B cell (primary cell): ENCODE measurements around the gene IL1R2. TPM values are rescaled to one million over a fixed set of nuclear protein-coding genes. Genes with fewer than 3 reads are reported as not detected.

Experiments
- ATAC-seq: fragments of 200-7000 bp; cut with Tn5 transposase; one replicate; pipeline ENCODE4 v1.10.0; 2021; ENCODE audit warnings: low read depth, mild to moderate bottlenecking, moderate number of reproducible peaks, moderate library complexity
- CTCF ChIA-PET: fragments of 350-600 bp; sonication (Branson Sonifier 250); formaldehyde crosslinking; loops from one replicate; lab custom pipeline; 2021; ENCODE audit warnings: antibody characterized with exemption, inconsistent platforms; lab: Charles Lee
- POLR2A ChIA-PET: fragments of 350-600 bp; sonication (Branson Sonifier 250); formaldehyde crosslinking; loops from one replicate; lab custom pipeline; 2021; ENCODE audit warnings: antibody characterized with exemption; lab: Charles Lee
- DNase-seq: peaks from one replicate; pipeline ENCODE4 v3.0.0; 2013
- H2AFZ ChIP-seq: 2 replicates; pipeline ENCODE4 v1.6.1; 2012; ENCODE audit warnings: mild to moderate bottlenecking, low read depth, low read length; ENCODE audit not compliant: insufficient read depth, poor library complexity, severe bottlenecking
- H3K27ac ChIP-seq, 2 donors: 1 replicate in 1 of 2; 2 replicates in 1 of 2; pipeline ENCODE4 v1.5.1; 2012 to 2013; ENCODE audit warnings: low read length in 2 of 2, mild to moderate bottlenecking in 2 of 2, moderate library complexity in 1 of 2
- H3K27me3 ChIP-seq, 4 experiments: fragments of 200-600 bp in 1 of 4; sonication (generic) in 1 of 4; replicated peaks in 1 of 4; 1 replicate in 2 of 4; 2 replicates in 2 of 4; pipeline versions ENCODE4 v1.6.1 to v1.7.0; 2013 to 2016; ENCODE audit warnings: low read length in 3 of 4, mild to moderate bottlenecking in 2 of 4, mixed read lengths in 1 of 4, moderate library complexity in 1 of 4; ENCODE audit not compliant: insufficient read depth in 4 of 4, control insufficient read depth in 3 of 4; ENCODE audit errors: control extremely low read depth in 1 of 4
- H3K36me3 ChIP-seq, 2 experiments: replicated peaks in 1 of 2; 1 replicate in 1 of 2; 2 replicates in 1 of 2; pipeline versions ENCODE4 v1.6.1 to v1.7.1; 2013; ENCODE audit warnings: low read length in 1 of 2; ENCODE audit not compliant: insufficient read depth in 2 of 2, control insufficient read depth in 1 of 2; ENCODE audit errors: control extremely low read depth in 1 of 2, extremely low read depth in 1 of 2
- H3K4me1 ChIP-seq, 2 donors: fragments of 200-600 bp in 1 of 2; sonication (generic) in 1 of 2; 1 replicate in 1 of 2; 2 replicates in 1 of 2; pipeline versions ENCODE4 v1.5.1 to v1.6.1; 2013 to 2017; ENCODE audit warnings: low read length in 2 of 2; ENCODE audit not compliant: control insufficient read depth in 2 of 2, insufficient read depth in 2 of 2
- H3K4me2 ChIP-seq: replicated peaks from 2 replicates; pipeline ENCODE3; 2012; ENCODE audit warnings: mild to moderate bottlenecking, low read depth, low read length; ENCODE audit not compliant: poor library complexity, severe bottlenecking
- H3K4me3 ChIP-seq, 5 experiments: fragments of 200-600 bp in 1 of 5; sonication (generic) in 1 of 5; 1 replicate in 3 of 5; 2 replicates in 2 of 5; pipeline versions ENCODE4 v1.5.1 to v1.7.0; 2011 to 2016; ENCODE audit warnings: low read length in 4 of 5, mild to moderate bottlenecking in 4 of 5, low read depth in 2 of 5, control low read depth in 1 of 5, moderate library complexity in 1 of 5; ENCODE audit not compliant: insufficient read depth in 1 of 5; ENCODE audit errors: control extremely low read depth in 1 of 5, extremely low read depth in 1 of 5
- H3K79me2 ChIP-seq: fragments of 200-600 bp; sonication (generic); one replicate; pipeline ENCODE4 v1.6.0; 2016; ENCODE audit warnings: low read length; ENCODE audit not compliant: control insufficient read depth, insufficient read depth
- H3K9ac ChIP-seq: fragments of 200-600 bp; sonication (generic); 2 replicates; pipeline ENCODE4 v1.6.1; 2017; ENCODE audit warnings: mild to moderate bottlenecking, low read length, moderate library complexity
- H3K9me3 ChIP-seq, 3 donors: one replicate each; pipeline versions ENCODE4 v1.6.1 to v1.7.1; 2013; ENCODE audit warnings: low read length in 2 of 3; ENCODE audit not compliant: control insufficient read depth in 2 of 3, insufficient read depth in 1 of 3; ENCODE audit errors: control extremely low read depth in 1 of 3
- H4K20me1 ChIP-seq: 2 replicates; pipeline ENCODE4 v1.6.0; 2012; ENCODE audit warnings: mild to moderate bottlenecking, low read length; ENCODE audit not compliant: insufficient read depth, control insufficient read depth, poor library complexity, severe bottlenecking
- H3K27ac Mint-ChIP-seq: one replicate; pipeline ENCODE4 v1.8.0; 2021; ENCODE audit warnings: mixed read lengths
- H3K27me3 Mint-ChIP-seq: one replicate; pipeline ENCODE4 v1.8.0; 2021; ENCODE audit warnings: mixed read lengths
- H3K4me1 Mint-ChIP-seq: one replicate; pipeline ENCODE4 v1.8.0; 2021; ENCODE audit warnings: mixed read lengths
- H3K4me3 Mint-ChIP-seq: one replicate; pipeline ENCODE4 v1.8.0; 2021; ENCODE audit warnings: mixed read lengths
- H3K9me3 Mint-ChIP-seq: one replicate; pipeline ENCODE4 v1.8.0; 2022; ENCODE audit warnings: mixed read lengths; ENCODE audit not compliant: insufficient read depth
- CTCF ChIP-seq: fragments of 200-600 bp; IDR thresholded peaks from one replicate; pipeline ENCODE4 v1.8.0; 2022; ENCODE audit warnings: antibody characterized with exemption, mild to moderate bottlenecking
- EZH2 ChIP-seq: IDR thresholded peaks from 2 replicates; pipeline ENCODE4 v1.6.1; 2012; ENCODE audit warnings: borderline replicate concordance, low read depth, mild to moderate bottlenecking, moderate library complexity, low read length; ENCODE audit not compliant: insufficient read depth, poor library complexity, severe bottlenecking
- WGBS: methylation state at CpG from one replicate; pipeline ENCODE4 v1.1.5; 2013; ENCODE audit warnings: missing lambda C conversion rate; ENCODE audit not compliant: insufficient coverage; 5-methylcytosine and 5-hydroxymethylcytosine counted together
- intact Hi-C: fragments of 100-400 bp; cut with micrococcal nuclease; formaldehyde crosslinking; loops from one replicate; pipeline ENCODE4 v1.10.0; 2022
- polyA plus RNA-seq: library from polyadenylated mRNA; depleted of rRNA; stranded (reverse); fragments of >200 nt; gene quantifications from 2 replicates; pipeline ENCODE4 v1.2.3, GENCODE V29; 2012
- total RNA-seq, 2 donors: library from RNA; stranded (reverse); fragments of 120-200 nt in 1 of 2; gene quantifications; 1 replicate in 1 of 2; 2 replicates in 1 of 2; pipeline versions ENCODE4 v1.2.3 to v1.2.4, GENCODE V29; 2013 to 2022

IL1R2 gene
- total and polyA plus RNA-seq, 2 donors (not counting 1 experiment from before 2014, with no cell fraction given) = not detected

GRCh38 chr2:102044235-102044896 is 52.6 kb downstream of the IL1R2 start:
- ATAC-seq = no peak
- no peak overlapping the region for H3K4me2 ChIP-seq
- H3K27ac ChIP-seq = no peak overlapping the region
- no peaks in the 10 kb centered on the region for H3K9me3 Mint-ChIP-seq
- WGBS = no CpG with 5 or more reads among the region's 1 CpG
- ChIA-PET POLR2A (no interaction called here), CTCF (no interaction called here)
- peaks cover 0 to 33% (median 8%) of the 10 kb centered on the region in 4 experiments for H3K27me3 ChIP-seq
- H3K9me3 ChIP-seq = peaks cover 0 to 5% (median 0%) of the 10 kb centered on the region in 3 donors
- H2AFZ ChIP-seq = no peak overlapping the region
- intact Hi-C loops = no loop called here
- H3K27me3 Mint-ChIP-seq = peaks cover 55% of the 10 kb centered on the region
- DNase-seq = no peak
- no peaks in the 10 kb centered on the region for H4K20me1 ChIP-seq
- no peaks in the 10 kb centered on the region for H3K4me1 ChIP-seq
- no peaks in the 10 kb centered on the region for H3K4me1 Mint-ChIP-seq
- no peaks in the 10 kb centered on the region for H3K36me3 ChIP-seq
- no peak overlapping the region for H3K27ac Mint-ChIP-seq
- H3K79me2 ChIP-seq = no peaks in the 10 kb centered on the region
- H3K4me3 ChIP-seq = no peak overlapping the region
- TF ChIP-seq EZH2 (no peak), CTCF (no peak)
- H3K4me3 Mint-ChIP-seq = no peak overlapping the region
- H3K9ac ChIP-seq = no peak overlapping the region

- TF ChIP-seq CTCF (no peak), EZH2 (no peak)
- Histone ChIP-seq H3K4me1 (no peaks in the 10 kb centered on the region), H2AFZ (no peak overlapping the region), H3K27me3 (peaks cover 0 to 33% (median 8%) of the 10 kb centered on the region in 4 experiments), H3K4me3 (no peak overlapping the region), H3K9me3 (peaks cover 0 to 5% (median 0%) of the 10 kb centered on the region in 3 donors), H3K27ac (no peak overlapping the region), H3K4me2 (no peak overlapping the region), H3K36me3 (no peaks in the 10 kb centered on the region), H4K20me1 (no peaks in the 10 kb centered on the region), H3K9ac (no peak overlapping the region), H3K79me2 (no peaks in the 10 kb centered on the region)
- CTCF ChIA-PET = no interaction called here
- POLR2A ChIA-PET = no interaction called here
- Mint-ChIP-seq H3K4me3 (no peak overlapping the region), H3K27ac (no peak overlapping the region), H3K27me3 (peaks cover 51% of the 10 kb centered on the region), H3K4me1 (no peaks in the 10 kb centered on the region), H3K9me3 (no peaks in the 10 kb centered on the region)
- DNase-seq (no peak), ATAC-seq (no peak)
- intact Hi-C loops = no loop called here
- WGBS = no CpG with 5 or more reads among the region's 2 CpGs
Observed at GRCh38 chr2:102044967-102045489, 53.3 kb downstream of the IL1R2 start.
